Panc1 (cell line): Measurements from ENCODE around the gene SMAD1. TPM values are rescaled to one million over a fixed set of nuclear protein-coding genes. Genes with fewer than 3 reads are reported as not detected.

Experiments used
- ATAC-seq: fragments of 200-7000 bp; cut with Tn5 transposase; 2 replicates; pipeline ENCODE4 v1.9.1; 2020; ENCODE audit warnings: mild to moderate bottlenecking, moderate library complexity
- BruUV-seq: library from RNA; stranded (reverse); fragments of 400-500 nt; replicated peaks from 2 replicates; lab custom pipeline; 2021; lab: Mats Ljungman, UMichigan
- CTCF ChIA-PET: fragments of 300-600 bp; sonication (Branson Sonifier 250); formaldehyde crosslinking; loops from one replicate; lab custom pipeline; 2022; ENCODE audit warnings: antibody characterized with exemption; lab: Charles Lee
- POLR2A ChIA-PET: fragments of 300-600 bp; sonication (Branson Sonifier 250); formaldehyde crosslinking; loops from one replicate; lab custom pipeline; 2022; ENCODE audit warnings: antibody characterized with exemption; lab: Charles Lee
- DNase-seq: peaks from one replicate; pipeline ENCODE4 v3.0.0-alpha.2; 2010; ENCODE audit warnings: low read depth, low spot score
- H3K27ac ChIP-seq: 2 replicates; pipeline ENCODE4 v1.5.1; 2011; ENCODE audit warnings: mild to moderate bottlenecking, low read length, inconsistent platforms
- H3K27me3 ChIP-seq: fragments of 200-500 bp; sonication (Bioruptor generic); 2 replicates; pipeline ENCODE4 v1.6.0; 2014; ENCODE audit warnings: low read length, inconsistent platforms; ENCODE audit not compliant: control insufficient read depth, insufficient read depth
- H3K36me3 ChIP-seq: fragments of 200-500 bp; sonication (Bioruptor generic); 2 replicates; pipeline ENCODE4 v1.5.1; 2014; ENCODE audit warnings: inconsistent platforms, mild to moderate bottlenecking, low read length, moderate library complexity; ENCODE audit not compliant: control insufficient read depth, insufficient read depth
- H3K4me1 ChIP-seq: 2 replicates; pipeline ENCODE4 v1.5.1; 2011; ENCODE audit warnings: inconsistent platforms, mild to moderate bottlenecking, low read length, moderate library complexity; ENCODE audit not compliant: control insufficient read depth, insufficient read depth
- H3K4me3 ChIP-seq, 2 experiments: 2 replicates each; pipeline ENCODE4 v1.5.1; 2011 to 2012; ENCODE audit warnings: low read depth in 2 of 2, low read length in 2 of 2, mild to moderate bottlenecking in 2 of 2, inconsistent platforms in 1 of 2, moderate library complexity in 1 of 2
- H3K9me3 ChIP-seq: fragments of 200-500 bp; sonication (Bioruptor generic); 2 replicates; pipeline ENCODE4 v1.5.1; 2014; ENCODE audit warnings: low read depth, mild to moderate bottlenecking, inconsistent platforms, low read length, moderate library complexity; ENCODE audit not compliant: control insufficient read depth, insufficient read depth
- CTCF ChIP-seq: fragments of 450-650 bp; IDR thresholded peaks from 2 replicates; pipeline ENCODE4 v1.5.1; 2017; ENCODE audit warnings: mild to moderate bottlenecking
- POLR2AphosphoS5 ChIP-seq: IDR thresholded peaks from 2 replicates; pipeline ENCODE4 v1.6.1; 2012; ENCODE audit warnings: mild to moderate bottlenecking, low read depth, low read length, moderate library complexity
- REST ChIP-seq, 2 experiments: IDR thresholded peaks; 2 replicates each; pipeline ENCODE4 v1.6.1; 2011 to 2012; ENCODE audit warnings: low read depth in 2 of 2, control low read depth in 1 of 2, low read length in 1 of 2, mild to moderate bottlenecking in 1 of 2, moderate library complexity in 1 of 2; ENCODE audit not compliant: insufficient read depth in 1 of 2
- SIN3A ChIP-seq: IDR thresholded peaks from 2 replicates; pipeline ENCODE4 v1.6.1; 2012; ENCODE audit warnings: low read depth, mild to moderate bottlenecking, low read length, moderate library complexity, borderline replicate concordance; ENCODE audit not compliant: insufficient read depth
- TCF7L2 ChIP-seq: IDR thresholded peaks from 2 replicates; pipeline ENCODE4 v1.6.1; 2011; ENCODE audit warnings: mild to moderate bottlenecking, low read depth, low read length, inconsistent platforms
- in situ Hi-C: cut with HindIII; loops from 2 replicates; pipeline ENCODE4 v1.10.0; 2016; ENCODE audit warnings: low sequenced_read_pairs, low pct_unique_long_range_greater_than_20kb
- intact Hi-C: fragments of 100-400 bp; cut with micrococcal nuclease; formaldehyde crosslinking; loops from one replicate; pipeline ENCODE4 v1.10.0; 2022; ENCODE audit not compliant: unreplicated experiment
- total RNA-seq: library from RNA; stranded (reverse); gene quantifications from one replicate; pipeline ENCODE4 v1.2.1, GENCODE V29; 2021; ENCODE audit not compliant: unreplicated experiment

SMAD1 gene
- total RNA-seq, 1 experiment from 2014 or later, result 24.1 TPM

DNA sequence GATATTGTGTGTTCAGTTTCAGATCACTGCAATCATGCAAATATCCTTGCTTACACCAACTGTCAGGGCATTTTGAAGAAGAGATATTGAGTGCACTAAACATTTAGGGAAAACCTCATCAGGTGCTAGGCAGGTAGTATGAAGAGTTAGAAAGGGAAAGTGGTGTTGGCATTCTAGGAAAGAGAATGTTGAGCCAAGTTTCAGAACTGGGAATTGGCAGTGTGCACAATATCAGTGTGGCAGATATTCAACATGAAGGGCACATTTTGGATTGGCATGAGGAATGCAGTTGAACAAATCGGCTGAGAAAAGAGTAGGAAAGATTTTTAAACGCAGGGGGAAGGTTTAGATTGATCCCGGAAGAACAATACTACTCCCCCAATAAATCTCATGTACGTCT, 43.4 kb upstream of the SMAD1 start:
- intact Hi-C loops (loop anchor here (2.0 kb wide), 1 partner anchor 17 kb away; no protein-coding TSS in a partner anchor), in situ Hi-C loops (no loop called here)
- Histone ChIP-seq H3K4me1 (no peaks in the 10 kb centered on the region), H3K9me3 (no peaks in the 10 kb centered on the region), H3K4me3 (no peak overlapping the region), H3K27ac (no peak overlapping the region), H3K36me3 (no peaks in the 10 kb centered on the region), H3K27me3 (no peaks in the 10 kb centered on the region)
- ChIA-PET CTCF (no interaction called here), POLR2A (no interaction called here)
- no peak for TF ChIP-seq CTCF
- TF ChIP-seq TCF7L2, result no peak
- ATAC-seq, result no peak
- no TSS peak for BruUV-seq
- no peak for DNase-seq

GRCh38 chr4:145440292-145441007, 41.2 kb upstream of the SMAD1 start:
- in situ Hi-C loops, result no loop called here
- Histone ChIP-seq H3K4me3 (no peak overlapping the region), H3K4me1 (no peaks in the 10 kb centered on the region), H3K27me3 (no peaks in the 10 kb centered on the region), H3K9me3 (no peaks in the 10 kb centered on the region), H3K36me3 (no peaks in the 10 kb centered on the region; the same call in 1 of the 2 replicates), H3K27ac (no peak overlapping the region)
- no TSS peak for BruUV-seq
- intact Hi-C loops, result no loop called here
- TF ChIP-seq TCF7L2 (no peak), POLR2AphosphoS5 (no peak), SIN3A (no peak), REST (IDR thresholded peaks at IDR 0.05; ENCODE audit: insufficient read depth in 1 of 2, low read depth in 2 of 2, low read length in 1 of 2) (no peak), CTCF (no peak)
- CTCF ChIA-PET, result no interaction called here
- DNase-seq (no peak), ATAC-seq (no peak)
- POLR2A ChIA-PET, result no interaction called here
